ENCODE data around the gene SSRP1. TPM values are rescaled to one million over a fixed set of nuclear protein-coding genes. Genes with fewer than 3 reads are reported as not detected.

Gene SSRP1
- polyA plus RNA-seq, 4 donors, result 32.4 to 95.4 (median 63.7) TPM

GRCh38 chr11:57314221-57314973 lies 21.3 kb downstream of the SSRP1 start:
- FAIRE-seq, result no peak
- Histone ChIP-seq H3K4me3 (ENCODE audit: low read depth in 1 of 3, low read length in 3 of 3) (no peak overlapping the region), H3K36me3 (ENCODE audit: control insufficient read depth in 3 of 3, insufficient read depth in 2 of 3, low read depth in 1 of 3, low read length in 3 of 3) (peaks cover 0 to 85% (median 8%) of the 10 kb centered on the region in 3 donors), H3K27ac (ENCODE audit: low read depth in 1 of 3, low read length in 2 of 3) (no peak overlapping the region), H3K27me3 (ENCODE audit: control insufficient read depth in 3 of 3, insufficient read depth in 3 of 3, low read length in 3 of 3) (no peaks in the 10 kb centered on the region), H3K9me3 (ENCODE audit: control insufficient read depth in 2 of 2, insufficient read depth in 1 of 2, low read depth in 1 of 2, low read length in 1 of 2) (no peaks in the 10 kb centered on the region), H3K4me1 (ENCODE audit: control insufficient read depth in 3 of 3, insufficient read depth in 2 of 3, low read depth in 1 of 3, low read length in 2 of 3) (peaks cover 8 to 54% (median 18%) of the 10 kb centered on the region in 3 donors)
- WGBS, 3 donors, result 67 to 80% (median 75%) methylated on average over 15 of the region's 15 CpGs
- no peak for DNase-seq

- peaks cover 0 to 88% (median 10%) of the 10 kb centered on the region in 3 donors for H3K36me3 ChIP-seq (ENCODE audit: control insufficient read depth in 3 of 3, insufficient read depth in 2 of 3, low read depth in 1 of 3, low read length in 3 of 3)
- H3K27ac ChIP-seq (ENCODE audit: low read depth in 1 of 3, low read length in 2 of 3), result peak overlapping the region in 2 of 3 donors; percentile 39 to 97
- no peaks in the 10 kb centered on the region for H3K9me3 ChIP-seq (ENCODE audit: control insufficient read depth in 2 of 2, insufficient read depth in 1 of 2, low read depth in 1 of 2, low read length in 1 of 2)
- 68 to 84% (median 78%) methylated on average over 8 of the region's 8 CpGs for WGBS, 3 donors
- DNase-seq (no peak), FAIRE-seq (no peak)
- no peak overlapping the region for H3K4me3 ChIP-seq (ENCODE audit: low read depth in 1 of 3, low read length in 3 of 3)
- H3K4me1 ChIP-seq (ENCODE audit: control insufficient read depth in 3 of 3, insufficient read depth in 2 of 3, low read depth in 1 of 3, low read length in 2 of 3), result peaks cover 8 to 60% (median 18%) of the 10 kb centered on the region in 3 donors
- no peaks in the 10 kb centered on the region for H3K27me3 ChIP-seq (ENCODE audit: control insufficient read depth in 3 of 3, insufficient read depth in 3 of 3, low read length in 3 of 3)
Observed at GRCh38 chr11:57313788-57314135, 21.9 kb downstream of the SSRP1 start.

GRCh38 chr11:57313071-57313787 lies 22.5 kb downstream of the SSRP1 start:
- peak; percentile 85 to 86 for DNase-seq
- H3K9me3 ChIP-seq (ENCODE audit: control insufficient read depth in 2 of 2, insufficient read depth in 1 of 2, low read depth in 1 of 2, low read length in 1 of 2), result no peaks in the 10 kb centered on the region
- H3K36me3 ChIP-seq (ENCODE audit: control insufficient read depth in 3 of 3, insufficient read depth in 2 of 3, low read depth in 1 of 3, low read length in 3 of 3), result peaks cover 0 to 88% (median 11%) of the 10 kb centered on the region in 3 donors
- 36 to 64% (median 51%) methylated on average over 26 of the region's 26 CpGs for WGBS, 3 donors
- no peak for FAIRE-seq
- H3K27me3 ChIP-seq (ENCODE audit: control insufficient read depth in 3 of 3, insufficient read depth in 3 of 3, low read length in 3 of 3), result no peaks in the 10 kb centered on the region
- H3K4me3 ChIP-seq (ENCODE audit: low read depth in 1 of 3, low read length in 3 of 3), result no peak overlapping the region
- H3K27ac ChIP-seq (ENCODE audit: low read depth in 1 of 3, low read length in 2 of 3), result peak overlapping the region in 2 of 3 donors; percentile 39 to 97
- H3K4me1 ChIP-seq (ENCODE audit: control insufficient read depth in 3 of 3, insufficient read depth in 2 of 3, low read depth in 1 of 3, low read length in 2 of 3), result peaks cover 4 to 61% (median 18%) of the 10 kb centered on the region in 3 donors

GRCh38 chr11:57312511-57313021 lies 23.1 kb downstream of the SSRP1 start:
- H3K27ac ChIP-seq (ENCODE audit: low read depth in 1 of 3, low read length in 2 of 3), result peak overlapping the region in 2 of 3 donors; percentile 24 to 97
- no peaks in the 10 kb centered on the region for H3K9me3 ChIP-seq (ENCODE audit: control insufficient read depth in 2 of 2, insufficient read depth in 1 of 2, low read depth in 1 of 2, low read length in 1 of 2)
- H3K4me1 ChIP-seq (ENCODE audit: control insufficient read depth in 3 of 3, insufficient read depth in 2 of 3, low read depth in 1 of 3, low read length in 2 of 3), result peaks cover 3 to 64% (median 18%) of the 10 kb centered on the region in 3 donors
- DNase-seq (peak in 1 of 2 donors; percentile 36), FAIRE-seq (no peak)
- peaks cover 0 to 87% (median 8%) of the 10 kb centered on the region in 3 donors for H3K36me3 ChIP-seq (ENCODE audit: control insufficient read depth in 3 of 3, insufficient read depth in 2 of 3, low read depth in 1 of 3, low read length in 3 of 3)
- WGBS, 3 donors, result 78 to 87% (median 84%) methylated on average over 9 to 10 of the region's 10 CpGs
- no peak overlapping the region for H3K4me3 ChIP-seq (ENCODE audit: low read depth in 1 of 3, low read length in 3 of 3)
- H3K27me3 ChIP-seq (ENCODE audit: control insufficient read depth in 3 of 3, insufficient read depth in 3 of 3, low read length in 3 of 3), result no peaks in the 10 kb centered on the region

- WGBS, 3 donors, result 1 to 2% (median 1%) methylated on average over 28 to 31 of the region's 31 CpGs
- Histone ChIP-seq H3K27ac (ENCODE audit: low read depth in 1 of 3, low read length in 2 of 3) (peak overlapping the region; percentile 82 to 97 (median 91)), H3K9me3 (ENCODE audit: control insufficient read depth in 2 of 2, insufficient read depth in 1 of 2, low read depth in 1 of 2, low read length in 1 of 2) (no peaks in the 10 kb centered on the region), H3K36me3 (ENCODE audit: control insufficient read depth in 3 of 3, insufficient read depth in 2 of 3, low read depth in 1 of 3, low read length in 3 of 3) (peaks cover 0 to 82% (median 6%) of the 10 kb centered on the region in 3 donors), H3K4me1 (ENCODE audit: control insufficient read depth in 3 of 3, insufficient read depth in 2 of 3, low read depth in 1 of 3, low read length in 2 of 3) (peaks cover 3 to 75% (median 18%) of the 10 kb centered on the region in 3 donors), H3K4me3 (ENCODE audit: low read depth in 1 of 3, low read length in 3 of 3) (peak overlapping the region in 2 of 3 donors; percentile 62 to 68), H3K27me3 (ENCODE audit: control insufficient read depth in 3 of 3, insufficient read depth in 3 of 3, low read length in 3 of 3) (no peaks in the 10 kb centered on the region)
- DNase-seq (peak; percentile 95 to 96), FAIRE-seq (no peak)
Observed at GRCh38 chr11:57311109-57311936, 24.4 kb downstream of the SSRP1 start.

- H3K4me1 ChIP-seq (ENCODE audit: control insufficient read depth in 3 of 3, insufficient read depth in 2 of 3, low read depth in 1 of 3, low read length in 2 of 3), result peaks cover 3 to 81% (median 18%) of the 10 kb centered on the region in 3 donors
- no peak for FAIRE-seq
- H3K27me3 ChIP-seq (ENCODE audit: control insufficient read depth in 3 of 3, insufficient read depth in 3 of 3, low read length in 3 of 3), result no peaks in the 10 kb centered on the region
- DNase-seq, result peak; percentile 81 to 87
- H3K36me3 ChIP-seq (ENCODE audit: control insufficient read depth in 3 of 3, insufficient read depth in 2 of 3, low read depth in 1 of 3, low read length in 3 of 3), result peaks cover 0 to 79% (median 6%) of the 10 kb centered on the region in 3 donors
- H3K9me3 ChIP-seq (ENCODE audit: control insufficient read depth in 2 of 2, insufficient read depth in 1 of 2, low read depth in 1 of 2, low read length in 1 of 2), result no peaks in the 10 kb centered on the region
- peak overlapping the region; percentile 82 to 97 (median 91) for H3K27ac ChIP-seq (ENCODE audit: low read depth in 1 of 3, low read length in 2 of 3)
- peak overlapping the region in 2 of 3 donors; percentile 62 to 68 for H3K4me3 ChIP-seq (ENCODE audit: low read depth in 1 of 3, low read length in 3 of 3)
- 10 to 37% (median 26%) methylated on average over 6 of the region's 6 CpGs for WGBS, 3 donors
Observed at GRCh38 chr11:57310630-57311086, 25.0 kb downstream of the SSRP1 start.

GRCh38 chr11:57310091-57310490 lies 25.6 kb downstream of the SSRP1 start:
- FAIRE-seq (no peak), DNase-seq (no peak)
- Histone ChIP-seq H3K9me3 (ENCODE audit: control insufficient read depth in 2 of 2, insufficient read depth in 1 of 2, low read depth in 1 of 2, low read length in 1 of 2) (no peaks in the 10 kb centered on the region), H3K27ac (ENCODE audit: low read depth in 1 of 3, low read length in 2 of 3) (peak overlapping the region in 2 of 3 donors; percentile 91 to 97), H3K4me3 (ENCODE audit: low read depth in 1 of 3, low read length in 3 of 3) (peak overlapping the region in 2 of 3 donors; percentile 62 to 68), H3K36me3 (ENCODE audit: control insufficient read depth in 3 of 3, insufficient read depth in 2 of 3, low read depth in 1 of 3, low read length in 3 of 3) (peaks cover 0 to 80% (median 6%) of the 10 kb centered on the region in 3 donors), H3K27me3 (ENCODE audit: control insufficient read depth in 3 of 3, insufficient read depth in 3 of 3, low read length in 3 of 3) (no peaks in the 10 kb centered on the region), H3K4me1 (ENCODE audit: control insufficient read depth in 3 of 3, insufficient read depth in 2 of 3, low read depth in 1 of 3, low read length in 2 of 3) (peaks cover 3 to 83% (median 18%) of the 10 kb centered on the region in 3 donors)
- 57 to 82% (median 63%) methylated on average over 6 of the region's 6 CpGs for WGBS, 3 donors

Measured in small intestine (tissue), 7 donors.